Stimulated activated CD4-positive, alpha-beta T cell treated with anti-CD3 and anti-CD28 coated beads, Interleukin-12 subunit alpha, Interleukin-12 subunit beta, amount 100 ng/mL, for 4 hours (primary cell): ENCODE results near the gene ICA1.
"Not testable (repeated sequence)": the region's sequence is repeated elsewhere in the genome, so short reads cannot be mapped to it uniquely, and the experiment has no call there.

Experiments
- DNase-seq: peaks from one replicate; pipeline ENCODE4 v3.0.0-alpha.2; 2020

ICA1 gene

DNA sequence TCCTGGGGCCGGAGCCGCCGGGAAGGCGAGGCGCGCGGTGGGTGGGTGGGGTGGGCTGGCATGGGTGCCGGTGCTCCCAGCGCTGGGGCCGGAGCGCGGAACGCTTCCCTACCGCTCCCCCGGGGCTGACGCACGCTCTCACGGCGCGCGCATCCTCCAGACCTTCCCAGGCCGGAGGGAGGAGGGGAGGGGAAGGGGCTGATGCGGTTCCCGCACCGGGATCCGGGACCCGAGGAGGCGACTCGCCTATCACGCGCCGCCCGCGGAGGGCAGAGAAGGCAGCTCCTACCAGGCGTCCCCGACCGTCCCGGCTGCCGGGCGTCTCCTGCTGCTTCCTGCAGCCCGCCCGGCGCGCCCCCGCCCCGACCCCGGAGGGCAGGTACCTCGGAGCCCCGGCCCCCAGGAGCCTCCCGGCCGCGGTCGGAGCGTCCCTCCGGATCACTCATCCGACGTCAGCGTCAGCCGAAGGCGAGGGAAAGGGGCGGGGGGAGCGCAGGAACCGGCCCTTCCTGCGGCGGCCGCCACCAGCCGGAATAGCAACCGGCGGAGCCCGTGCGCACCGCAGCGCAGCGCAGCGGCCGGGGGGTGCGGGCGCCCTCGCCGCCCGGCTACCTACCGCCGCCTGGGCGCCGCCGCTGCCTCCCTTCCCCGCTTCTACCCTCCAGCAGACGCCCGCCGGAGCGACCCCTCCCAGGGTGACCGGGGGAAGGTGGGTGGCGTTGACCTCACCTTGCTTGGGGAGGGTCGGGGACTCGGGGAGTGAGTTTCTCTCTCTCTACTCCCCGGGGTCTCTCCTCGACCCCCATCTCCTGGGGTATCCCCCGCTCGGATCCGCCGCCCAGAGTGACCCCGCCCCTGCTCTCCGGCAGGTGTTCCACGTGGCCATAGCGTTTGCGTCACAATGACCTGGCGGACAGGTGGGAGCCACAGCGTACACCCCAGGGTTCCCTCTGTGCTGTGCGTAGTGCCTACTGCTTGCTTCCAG lies at the start of gene ICA1:
TSS of gene ICA1 (minus strand) at position 457 of the 985 bp plus-strand sequence. CDS start 26,241 bp downstream, outside the sequence.
- peak; percentile 9 for DNase-seq

GRCh38 chr7:8310876-8311275 lies 48.9 kb upstream of the ICA1 start:
- no peak for DNase-seq

DNA sequence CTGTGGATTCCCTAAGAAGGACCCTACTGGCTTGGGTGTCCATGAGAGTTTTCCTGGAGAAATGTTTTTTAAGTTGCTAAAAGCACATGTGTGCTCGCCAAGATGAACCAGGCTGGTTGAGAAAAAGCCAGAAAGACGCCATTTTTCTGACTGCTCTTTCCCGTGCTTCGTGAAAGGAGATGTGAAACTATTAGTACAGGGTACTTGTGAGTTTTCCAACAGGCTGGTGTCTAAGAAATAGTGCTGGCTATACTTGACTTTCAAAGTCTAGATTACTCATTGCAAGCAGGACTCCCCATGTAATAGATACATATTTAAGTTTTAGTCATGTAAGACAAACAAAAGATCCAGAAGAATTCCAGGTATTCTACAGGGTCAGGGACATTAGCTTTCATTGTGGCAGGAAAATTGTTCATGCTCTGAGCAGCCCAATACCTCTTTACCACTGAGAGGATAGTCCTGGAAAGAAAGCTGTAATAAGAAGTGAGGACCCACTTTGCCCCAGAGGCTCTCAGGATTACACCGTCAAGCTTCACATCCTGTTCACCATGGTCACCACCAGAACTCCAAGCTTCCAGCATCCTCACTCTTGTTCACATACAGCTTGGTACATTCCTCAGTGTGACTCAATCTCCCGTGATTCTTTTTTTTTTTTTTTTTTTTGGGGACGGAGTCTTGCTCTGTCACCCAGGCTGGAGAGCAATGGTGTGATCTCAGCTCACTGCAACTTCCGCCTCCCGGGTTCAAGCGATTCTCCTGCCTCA lies 43.8 kb upstream of the ICA1 start:
- no peak for DNase-seq

- DNase-seq: no peak
Observed at GRCh38 chr7:8305104-8305503, 43.1 kb upstream of the ICA1 start.

- no peak for DNase-seq
Observed at GRCh38 chr7:8303904-8304528, 42.0 kb upstream of the ICA1 start.

GRCh38 chr7:8297023-8297422 lies 35.1 kb upstream of the ICA1 start:
- not testable (repeated sequence) for DNase-seq

GRCh38 chr7:8296362-8296659 lies 34.3 kb upstream of the ICA1 start:
- no peak for DNase-seq

- no peak for DNase-seq
Observed at GRCh38 chr7:8295638-8296361, 33.8 kb upstream of the ICA1 start.

DNA sequence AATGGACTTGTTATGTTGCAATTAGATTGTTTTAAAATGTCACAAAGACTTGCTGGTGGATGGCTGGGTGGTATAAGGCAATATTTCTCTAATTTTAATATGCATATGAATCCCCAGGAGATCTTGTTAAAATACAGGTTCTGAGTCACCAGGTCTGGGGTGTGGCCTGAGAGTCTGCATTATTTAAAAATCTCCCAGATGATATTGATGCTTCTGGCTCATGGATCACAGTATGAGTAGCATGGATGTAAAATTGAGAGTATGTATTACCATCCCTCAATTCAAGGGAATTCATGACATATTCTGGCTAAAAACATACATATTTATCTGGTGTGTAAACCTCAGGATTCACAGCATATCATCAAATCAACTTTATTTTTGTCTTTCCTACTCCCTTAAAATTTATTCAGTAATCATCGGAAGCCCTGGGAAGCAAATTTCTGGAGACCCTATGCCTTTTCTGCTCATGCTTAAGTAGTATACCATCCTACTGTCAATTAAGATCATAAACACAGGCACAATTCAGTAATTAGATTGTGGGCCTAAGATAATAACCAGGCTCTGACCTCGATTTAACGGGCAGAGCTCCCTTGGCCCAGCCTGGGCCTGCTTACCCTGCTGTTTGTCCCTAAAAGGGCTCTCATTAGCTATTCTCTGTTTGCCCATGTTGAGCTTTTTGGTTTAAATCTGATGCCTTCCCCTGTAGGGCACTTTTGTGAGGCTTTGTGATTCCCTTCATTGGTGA lies 29.6 kb upstream of the ICA1 start:
- DNase-seq: no peak

DNA sequence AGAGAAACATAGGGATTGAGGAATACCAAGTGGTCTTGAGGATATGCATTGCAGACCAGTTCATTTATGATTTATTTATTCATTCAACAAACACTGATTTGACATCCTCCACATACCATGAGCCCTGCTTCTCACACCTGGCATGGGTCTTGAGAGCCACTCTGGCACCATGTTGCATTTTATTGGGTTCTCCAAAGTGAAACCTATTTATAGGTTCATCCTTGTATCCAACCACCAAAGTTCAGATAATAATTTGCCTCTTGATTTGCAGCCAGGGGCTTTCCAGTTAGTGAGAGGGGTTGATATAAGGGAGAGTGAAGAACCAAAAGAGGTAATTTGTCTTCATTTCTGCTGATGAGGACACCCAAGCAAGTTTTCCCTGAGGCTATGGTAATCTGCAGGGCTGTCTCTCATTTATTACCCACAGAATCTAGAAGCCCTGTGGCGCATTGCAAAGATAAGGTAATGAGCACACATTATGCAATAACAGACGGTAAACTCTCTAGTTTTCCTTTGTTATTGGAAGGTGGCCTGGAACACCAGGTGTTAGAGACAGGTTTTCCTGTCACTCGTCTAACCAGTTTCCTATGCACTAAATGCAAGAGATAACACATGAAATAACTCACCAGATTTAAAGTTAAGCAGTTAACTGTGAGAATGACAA lies 28.8 kb upstream of the ICA1 start:
- no peak for DNase-seq

DNA sequence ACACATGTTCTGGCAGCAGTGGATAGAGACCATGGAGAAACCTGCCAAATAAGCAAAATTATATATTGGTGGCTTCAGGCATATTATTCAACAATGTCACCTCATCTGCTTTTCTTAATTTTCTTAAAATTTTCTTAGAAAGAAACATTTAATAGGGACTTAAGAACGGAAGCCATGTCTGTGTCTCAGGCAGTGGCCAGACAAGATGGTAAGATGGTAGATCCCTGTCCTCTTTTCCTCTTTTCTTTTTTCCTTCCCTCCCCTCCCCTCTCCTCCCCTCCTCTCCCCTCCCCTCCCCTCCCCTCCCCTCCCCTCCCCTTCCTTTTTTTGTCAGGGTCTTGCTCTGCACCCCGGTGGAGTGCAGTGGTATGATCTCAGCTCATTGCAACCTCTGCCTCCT lies 24.2 kb upstream of the ICA1 start:
- no peak for DNase-seq

- no peak for DNase-seq
Observed at GRCh38 chr7:8285155-8285554, 23.2 kb upstream of the ICA1 start.

DNA sequence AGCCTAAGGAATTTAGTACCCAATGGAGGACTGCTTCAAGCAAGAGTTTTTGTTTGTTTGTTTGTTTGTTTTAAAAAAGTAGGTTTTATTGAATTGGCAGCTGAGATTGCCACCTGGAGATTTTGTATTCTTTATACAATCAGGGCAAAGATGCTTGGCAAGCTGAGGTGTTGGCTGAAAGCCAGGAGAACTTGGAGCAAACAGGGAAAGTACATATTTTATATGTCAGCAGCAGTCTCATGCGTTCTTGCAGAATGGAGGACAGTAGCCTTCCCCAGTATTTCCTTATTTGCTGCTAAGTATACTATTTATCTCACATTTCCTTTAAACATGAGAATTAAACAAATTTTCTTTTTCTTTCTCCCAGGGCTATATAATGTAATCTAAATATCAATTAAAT lies 22.6 kb upstream of the ICA1 start:
- no peak for DNase-seq

- DNase-seq: no peak
Observed at GRCh38 chr7:8283968-8284367, 22.0 kb upstream of the ICA1 start.

DNA sequence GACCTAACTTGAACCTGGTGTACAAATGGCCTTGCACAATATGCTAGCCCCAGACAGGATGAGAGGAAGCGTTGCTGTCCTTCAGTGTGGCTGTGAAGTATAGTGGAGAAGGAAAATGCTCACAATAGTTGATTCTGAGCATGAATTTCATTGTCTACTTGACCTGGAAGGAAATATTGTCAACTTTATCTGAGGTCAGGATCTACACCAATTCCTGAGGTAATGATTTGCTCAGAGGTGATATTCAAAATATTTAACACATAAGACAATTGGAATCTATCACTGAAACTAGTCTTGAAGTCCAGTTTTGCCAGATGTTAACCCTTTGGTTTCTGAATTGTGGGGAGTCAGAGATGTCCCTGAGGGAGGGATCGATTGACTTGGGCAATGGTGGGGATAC lies 20.9 kb upstream of the ICA1 start:
- DNase-seq: no peak

- DNase-seq: no peak
Observed at GRCh38 chr7:8282162-8282561, 20.2 kb upstream of the ICA1 start.

- DNase-seq: no peak
Observed at GRCh38 chr7:8278183-8278582, 16.2 kb upstream of the ICA1 start.

DNA sequence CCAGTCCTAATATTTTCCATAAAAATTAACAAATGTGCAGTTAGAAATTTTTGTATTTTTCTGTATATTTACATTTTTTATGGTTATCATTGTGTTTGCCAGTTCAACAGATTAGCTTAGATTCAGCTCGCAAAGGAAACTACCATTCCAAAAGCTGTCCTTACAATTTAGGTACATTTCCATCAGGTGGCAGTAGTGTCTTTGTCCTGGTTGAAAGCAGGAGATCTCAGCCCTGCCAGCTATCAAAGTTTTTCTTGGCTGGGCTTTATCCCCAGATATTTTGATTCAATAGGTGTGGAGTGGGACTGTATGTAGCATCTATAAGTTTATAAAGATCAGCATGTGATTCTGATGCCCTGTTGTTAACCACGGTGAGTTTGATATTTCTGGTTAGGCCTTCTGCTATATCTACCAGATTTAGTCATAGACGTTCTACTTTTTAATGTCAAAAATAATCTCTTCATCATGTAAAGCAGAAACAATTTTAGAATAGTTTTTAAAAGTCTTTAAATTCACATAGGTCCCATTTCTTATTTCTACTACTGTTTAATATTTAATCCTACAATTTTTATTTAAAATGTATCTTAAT lies 15.5 kb upstream of the ICA1 start:
- no peak for DNase-seq

DNA sequence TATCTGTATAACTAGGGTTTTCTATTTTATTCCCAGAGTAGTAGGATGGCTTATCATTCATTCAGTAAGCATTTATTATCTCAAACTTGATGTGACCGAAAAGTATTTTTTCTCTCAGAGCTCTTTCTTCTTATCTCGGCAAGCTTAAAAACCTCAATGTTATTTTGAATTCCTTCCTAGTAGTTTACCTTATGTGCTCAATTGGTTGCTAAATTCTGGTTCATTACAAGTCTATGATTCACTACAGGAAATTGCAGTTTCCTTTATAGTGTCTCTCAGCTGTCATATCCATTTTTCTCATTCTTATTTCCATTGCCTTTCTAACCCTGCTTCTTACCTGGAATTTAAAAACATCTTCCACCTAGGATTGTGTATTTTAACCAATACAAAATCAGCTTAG lies 12.6 kb upstream of the ICA1 start:
- DNase-seq: no peak

DNA sequence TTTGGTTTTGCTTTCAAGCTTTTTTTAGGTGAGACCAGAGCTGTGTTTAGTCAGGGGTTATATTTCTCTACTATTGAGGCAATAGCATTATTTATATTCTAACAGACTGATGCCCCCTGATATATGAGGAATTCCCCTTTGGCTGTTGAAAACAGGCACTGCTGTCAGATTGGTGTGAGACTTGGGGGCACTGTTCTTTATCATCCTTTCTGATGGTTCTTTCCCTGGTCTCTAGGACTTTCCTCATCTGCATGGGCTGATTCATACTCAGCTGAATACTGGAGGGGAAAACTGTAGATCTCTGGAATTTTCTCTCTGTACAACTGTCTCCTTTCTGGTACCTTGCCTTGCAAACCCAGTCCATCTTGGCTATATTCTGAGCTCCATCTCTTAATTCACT lies 10.0 kb upstream of the ICA1 start:
- no peak for DNase-seq

- no peak for DNase-seq
Observed at GRCh38 chr7:8263048-8263447, 1.1 kb upstream of the ICA1 start.
